GM18505 (cell line): ENCODE data around the gene LAMC1.

ENCODE experiments used
- ATAC-seq: cut with Tn5 transposase; IDR thresholded peaks from one replicate; pipeline ENCODE4 v1.9.1; 2021; ENCODE audit not compliant: unreplicated experiment
- POLR2A ChIP-seq: IDR thresholded peaks from 4 replicates; pipeline ENCODE4 v1.6.1; 2011; ENCODE audit warnings: borderline replicate concordance; ENCODE audit not compliant: insufficient read depth, insufficient read length; ENCODE audit errors: extremely low read depth

LAMC1 gene

DNA sequence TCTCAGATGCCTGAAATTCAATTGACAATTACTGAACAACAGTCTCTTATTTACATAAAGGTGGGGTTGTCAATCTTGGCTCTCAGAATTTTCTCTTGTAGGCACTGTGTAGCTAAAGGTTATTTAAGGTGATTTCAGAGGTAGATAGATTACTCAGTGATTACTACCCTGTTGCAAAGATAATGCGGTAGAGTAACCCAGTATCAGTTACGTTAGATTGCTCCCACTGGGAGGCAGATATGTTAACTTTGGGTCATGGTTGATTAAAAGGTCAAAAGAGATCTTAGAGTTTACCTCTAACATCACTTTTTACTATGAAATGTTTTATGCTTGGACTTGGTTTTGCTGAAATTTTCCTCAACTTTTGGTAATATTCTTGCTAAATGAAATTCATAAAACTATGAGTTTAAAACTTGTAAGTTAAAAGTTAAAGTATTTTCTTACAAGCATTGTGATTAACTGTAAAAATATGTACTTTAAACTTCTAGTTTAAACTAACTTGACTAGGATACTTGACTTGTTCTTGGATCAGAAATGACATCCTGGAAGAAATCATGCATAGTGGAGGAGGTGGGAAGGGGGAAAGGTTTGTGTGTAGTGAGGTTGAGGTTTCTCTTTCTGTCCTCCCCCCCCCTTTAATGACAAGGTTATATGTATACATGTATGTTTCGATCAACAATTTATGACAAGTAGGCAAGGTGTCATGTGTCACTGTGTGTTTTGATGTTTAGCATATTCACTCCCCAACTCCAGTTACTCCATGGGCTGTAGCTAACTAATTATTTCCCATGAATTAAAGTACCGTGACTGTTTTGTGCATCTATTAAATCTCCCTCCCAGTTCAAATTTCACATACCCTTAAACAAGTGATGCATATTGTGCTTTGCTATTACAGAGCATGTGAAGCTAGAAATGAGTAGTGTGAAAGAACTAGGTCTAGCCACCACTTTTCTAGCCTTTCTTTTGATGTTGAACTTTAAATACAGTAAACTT, 2.9 kb downstream of the LAMC1 start:
- ATAC-seq, result no peak
- no peak for TF ChIP-seq POLR2A

DNA sequence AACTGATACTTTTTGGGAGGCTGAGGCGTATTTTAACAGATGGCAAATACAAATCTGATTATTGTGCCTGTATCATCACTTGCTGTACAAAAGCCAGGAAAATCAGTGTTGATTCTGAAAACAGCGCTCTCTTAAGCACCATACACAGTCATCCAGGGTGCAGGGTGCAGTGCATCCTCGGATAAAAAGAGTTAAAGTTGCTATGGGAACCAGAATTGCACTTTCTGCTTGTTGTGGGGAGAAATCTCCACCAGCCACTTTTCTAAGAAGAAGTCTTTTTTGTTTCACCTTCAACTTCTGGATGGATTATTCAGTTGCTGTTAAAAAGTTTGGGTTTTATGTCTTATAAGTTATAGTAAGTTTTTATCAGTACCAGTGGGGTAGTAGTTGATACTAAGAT, 3.8 kb downstream of the LAMC1 start:
- no peak for ATAC-seq
- no peak for TF ChIP-seq POLR2A

DNA sequence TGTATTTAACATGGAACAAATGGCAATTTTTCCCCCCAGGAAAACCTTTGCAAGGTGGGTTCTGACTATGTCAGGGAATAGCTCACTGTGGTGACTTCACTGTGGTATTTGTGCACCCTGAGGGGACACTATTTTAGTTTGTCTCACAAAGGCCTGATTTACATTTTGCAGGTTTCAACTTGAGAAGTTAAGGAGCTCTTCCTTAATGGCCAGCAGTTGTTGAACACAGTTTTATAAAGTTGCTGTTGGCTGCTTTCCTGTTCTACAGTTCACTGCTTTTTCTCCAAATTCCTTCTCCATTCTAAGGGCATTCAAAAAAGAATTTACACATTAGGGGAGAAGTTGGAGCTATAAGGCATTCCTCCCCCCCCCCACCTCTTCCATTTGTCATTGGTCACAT, 4.6 kb downstream of the LAMC1 start:
- ATAC-seq, result no peak
- no peak for TF ChIP-seq POLR2A

DNA sequence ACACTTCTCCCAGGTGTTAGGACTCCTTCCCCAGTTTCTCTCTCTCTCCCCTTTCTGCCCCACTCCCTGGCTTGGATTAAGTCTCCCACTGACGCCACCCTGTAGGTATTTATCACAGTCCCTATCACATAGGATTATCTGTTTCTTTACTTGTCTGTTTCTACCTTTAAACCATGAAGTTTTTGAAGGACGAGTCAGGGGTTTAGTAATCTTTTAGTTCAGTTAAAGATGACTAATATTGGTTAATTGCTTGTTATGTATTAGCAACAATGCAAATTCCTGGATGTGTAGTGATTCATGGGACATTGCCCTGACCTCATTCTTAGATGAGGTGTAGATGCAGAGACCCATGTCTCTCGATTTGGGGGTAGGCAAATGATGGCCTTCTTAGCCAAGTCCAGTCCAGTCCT, 6.4 kb downstream of the LAMC1 start:
- TF ChIP-seq POLR2A, result no peak
- no peak for ATAC-seq

DNA sequence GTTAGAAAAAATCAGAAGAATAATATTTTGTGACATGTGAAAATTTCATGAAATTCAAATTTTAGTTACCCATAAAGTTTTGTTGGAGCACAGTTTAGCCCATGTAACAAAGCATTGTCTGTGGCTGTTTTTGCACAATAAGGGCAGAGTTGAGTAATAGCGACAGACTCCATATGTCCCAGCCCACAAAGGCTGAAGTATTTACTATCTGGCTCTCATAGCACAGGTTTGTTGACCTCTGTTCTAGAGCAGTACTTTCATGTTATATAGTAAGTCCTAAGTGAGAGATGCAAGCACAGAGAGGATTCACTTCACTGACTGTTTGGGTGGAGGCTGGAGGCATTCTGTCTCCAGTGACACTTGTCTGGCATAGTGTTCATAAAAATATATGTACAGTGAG, 6.8 kb downstream of the LAMC1 start:
- no peak for ATAC-seq
- no peak for TF ChIP-seq POLR2A

DNA sequence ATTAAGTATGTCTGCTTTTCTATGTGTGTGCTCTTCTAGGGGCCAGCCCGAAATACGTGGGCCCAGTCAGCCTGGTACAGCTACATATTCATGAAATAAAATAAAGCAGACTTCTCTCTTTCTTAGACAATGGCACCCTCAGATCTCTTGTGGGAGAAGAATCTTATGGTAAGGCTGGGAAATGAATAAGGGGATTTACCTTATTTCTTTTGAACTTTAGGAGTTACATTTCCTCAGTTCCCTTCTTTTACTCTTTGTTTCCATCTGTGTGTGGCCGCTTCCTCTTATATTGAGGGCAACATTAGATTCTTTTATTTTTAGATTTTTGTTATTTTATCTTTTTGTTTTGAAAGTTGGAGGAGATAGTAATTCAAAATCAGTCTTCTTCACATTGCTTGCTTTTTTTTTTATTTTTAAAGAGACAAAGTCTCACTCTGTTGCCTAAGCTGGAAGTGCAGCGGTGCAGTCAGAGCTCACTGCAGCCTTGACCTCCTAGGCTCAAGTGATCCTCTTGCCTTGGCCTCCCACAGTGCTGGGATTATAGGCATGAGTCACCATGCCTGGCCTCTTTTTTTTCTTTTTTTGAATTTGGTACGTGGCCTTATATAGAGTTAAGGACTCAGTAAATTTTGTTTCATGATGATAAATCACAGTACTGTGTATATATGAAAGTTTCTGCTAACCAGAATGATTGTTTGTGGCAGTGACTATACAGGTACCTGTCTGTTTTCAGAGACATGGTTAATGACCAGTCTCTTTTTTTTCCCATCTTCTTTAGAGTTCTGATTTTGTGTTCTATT, 9.1 kb downstream of the LAMC1 start:
- no peak for ATAC-seq

DNA sequence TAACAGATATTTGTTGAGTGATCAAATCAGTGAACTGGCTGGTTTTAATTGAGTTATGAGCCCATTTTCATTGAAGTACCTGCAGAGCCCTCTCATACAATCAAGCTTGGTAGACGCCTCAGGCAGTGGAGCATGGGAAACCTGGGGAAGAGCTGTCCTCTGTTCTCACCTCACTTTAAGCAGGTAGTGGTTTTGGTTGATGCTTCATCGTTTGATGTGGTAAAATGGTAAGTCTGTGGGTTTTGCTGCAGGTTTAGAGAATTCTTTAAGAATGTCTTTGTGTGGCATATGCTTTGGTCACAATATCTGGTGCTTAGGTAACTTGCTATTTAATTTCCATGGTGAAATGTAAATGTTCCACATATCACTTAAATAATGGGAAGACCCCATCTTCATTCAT, 10.0 kb downstream of the LAMC1 start:
- ATAC-seq, result peak; percentile 52
- TF ChIP-seq POLR2A, result no peak

More for the DNA sequence above, 9.1 kb downstream of the LAMC1 start:
- no peak for TF ChIP-seq POLR2A

DNA sequence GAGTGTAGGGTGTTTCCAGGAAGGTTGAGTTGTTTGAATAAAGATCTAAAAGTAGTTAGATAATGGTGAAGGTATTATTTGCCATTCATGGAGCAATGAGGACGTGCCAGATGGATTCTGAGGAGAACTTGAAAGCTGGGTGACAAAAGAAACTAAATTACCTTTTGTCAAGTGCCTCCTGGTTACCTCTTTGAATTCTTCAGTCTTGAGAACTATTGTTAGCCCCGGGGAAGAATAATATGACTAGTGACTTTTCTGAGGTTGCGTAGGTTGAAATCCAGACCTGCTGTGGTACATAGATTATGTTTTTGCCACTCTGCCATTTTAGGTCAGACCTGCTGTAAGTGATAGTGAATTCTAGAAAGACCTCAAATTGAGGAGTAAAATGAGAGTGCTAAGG, 11.5 kb downstream of the LAMC1 start:
- TF ChIP-seq POLR2A, result no peak
- no peak for ATAC-seq

DNA sequence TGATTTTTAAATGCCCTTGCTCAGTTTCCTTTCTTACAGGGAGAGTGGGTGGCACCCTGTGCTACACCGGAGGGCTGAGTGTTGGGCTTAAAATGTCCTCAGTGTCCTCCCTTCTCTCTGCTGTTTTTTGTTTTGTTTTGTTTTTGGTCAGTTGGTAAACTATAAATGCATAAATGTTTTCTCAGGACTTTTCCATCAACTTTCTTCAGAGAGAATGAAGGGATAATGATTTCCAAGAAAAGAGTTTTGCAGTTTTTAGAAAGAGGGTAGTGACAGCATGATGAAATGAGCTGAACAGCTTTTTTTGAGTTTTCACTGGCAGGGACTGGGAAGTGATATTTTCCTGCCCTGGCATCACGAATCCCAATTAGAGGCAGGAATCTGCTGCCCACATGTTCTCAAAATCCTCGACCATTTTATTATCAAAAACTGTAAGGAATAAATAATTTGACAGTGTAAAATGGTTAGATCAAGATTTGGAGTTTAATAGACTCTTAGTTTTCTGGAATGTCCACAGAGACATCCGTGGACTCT, 15.2 kb downstream of the LAMC1 start:
- no peak for TF ChIP-seq POLR2A
- ATAC-seq, result no peak

DNA sequence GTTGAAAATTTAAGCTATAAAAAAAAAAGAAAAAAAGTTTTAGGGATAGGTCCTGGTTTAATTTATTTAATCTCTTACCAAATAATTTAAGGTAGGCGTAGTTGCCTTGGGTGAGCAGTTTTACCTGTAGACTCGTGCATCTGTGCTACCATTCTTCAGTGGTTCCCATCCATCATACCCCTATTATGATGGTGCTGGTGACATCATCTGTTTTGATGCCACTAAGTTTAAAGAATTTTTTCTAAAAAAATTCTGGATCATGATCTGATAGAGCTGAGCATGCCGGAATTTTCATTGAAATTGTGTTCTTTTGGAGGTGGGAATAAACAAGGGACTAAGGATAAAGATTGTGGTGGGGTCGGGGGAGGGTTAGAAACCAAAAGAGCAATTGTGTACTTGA, 15.7 kb downstream of the LAMC1 start:
- TF ChIP-seq POLR2A, result no peak
- no peak for ATAC-seq

DNA sequence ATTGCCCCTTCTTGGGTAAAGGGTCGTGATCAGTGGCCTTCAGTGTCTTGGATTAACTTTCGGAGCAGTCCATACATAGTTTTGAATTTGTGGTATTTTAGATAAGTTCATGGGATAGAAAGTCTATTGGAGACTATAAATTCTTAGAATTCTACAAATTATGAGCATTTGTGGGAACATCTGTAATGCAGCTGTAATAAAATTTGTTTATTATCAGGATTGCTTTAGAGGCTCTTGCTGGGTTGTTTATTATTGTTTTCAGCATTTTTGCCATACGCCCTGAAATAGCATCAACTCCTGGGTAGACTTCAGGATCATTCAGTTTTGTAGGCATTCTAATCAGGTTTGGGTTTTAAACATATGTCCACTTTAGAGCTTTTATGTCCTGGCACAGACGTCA, 16.1 kb downstream of the LAMC1 start:
- no peak for TF ChIP-seq POLR2A
- no peak for ATAC-seq

DNA sequence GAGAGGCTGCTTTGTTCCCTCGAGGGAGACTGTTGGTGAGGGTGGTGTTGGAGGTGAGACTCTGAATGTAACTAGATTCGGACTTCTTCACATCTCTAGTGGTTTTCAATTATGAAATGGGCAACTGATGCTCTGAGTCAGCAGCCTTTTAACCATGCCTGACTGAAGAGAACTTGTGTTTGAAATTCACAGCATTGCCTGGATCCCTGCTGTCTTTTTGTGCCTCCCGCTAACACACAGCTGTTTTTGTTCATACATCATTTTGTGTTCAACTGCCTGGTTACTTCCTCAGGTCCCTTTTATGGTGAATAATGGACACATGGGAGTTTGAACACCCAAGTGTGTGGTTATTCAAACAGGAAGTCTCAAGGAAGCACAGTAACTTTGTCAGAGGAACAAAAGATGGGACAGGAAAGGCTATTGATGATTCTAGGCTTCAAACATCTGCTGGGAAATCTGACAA, 16.8 kb downstream of the LAMC1 start:
- ATAC-seq, result no peak
- no peak for TF ChIP-seq POLR2A

DNA sequence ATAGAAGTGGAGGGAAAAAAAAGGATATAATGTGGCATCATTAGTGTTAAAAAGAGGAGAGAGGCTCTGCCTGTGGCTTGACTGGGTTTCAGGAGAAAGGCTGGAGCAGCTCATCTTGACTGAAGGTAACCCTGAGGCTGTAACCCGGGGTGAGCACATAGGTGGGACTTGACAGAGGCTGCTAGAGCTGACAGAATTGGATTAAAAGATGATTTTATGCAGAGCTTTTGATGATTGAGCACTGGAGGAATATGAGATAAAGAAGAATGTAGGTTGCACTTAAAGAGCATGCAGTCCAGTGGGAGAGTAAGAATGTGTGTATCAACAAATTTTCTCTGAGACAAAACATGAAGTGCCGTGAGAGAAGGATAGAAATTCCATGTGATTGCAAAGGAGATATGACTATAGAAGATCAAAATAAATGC, 17.3 kb downstream of the LAMC1 start:
- ATAC-seq, result no peak

More for the DNA sequence above, 17.3 kb downstream of the LAMC1 start:
- TF ChIP-seq POLR2A, result no peak
